Panc1 (cell line): ENCODE data around the gene ITGA8.

Experiments
- TCF7L2 ChIP-seq: IDR thresholded peaks from 2 replicates; pipeline ENCODE4 v1.6.1; 2011; ENCODE audit warnings: mild to moderate bottlenecking, low read depth, low read length, inconsistent platforms
- TF ChIP-seq, protein P1 (sequence below): fragments of 450-650 bp; IDR thresholded peaks from 2 replicates; pipeline ENCODE4 v1.5.1; 2017; ENCODE audit warnings: mild to moderate bottlenecking

DNA sequence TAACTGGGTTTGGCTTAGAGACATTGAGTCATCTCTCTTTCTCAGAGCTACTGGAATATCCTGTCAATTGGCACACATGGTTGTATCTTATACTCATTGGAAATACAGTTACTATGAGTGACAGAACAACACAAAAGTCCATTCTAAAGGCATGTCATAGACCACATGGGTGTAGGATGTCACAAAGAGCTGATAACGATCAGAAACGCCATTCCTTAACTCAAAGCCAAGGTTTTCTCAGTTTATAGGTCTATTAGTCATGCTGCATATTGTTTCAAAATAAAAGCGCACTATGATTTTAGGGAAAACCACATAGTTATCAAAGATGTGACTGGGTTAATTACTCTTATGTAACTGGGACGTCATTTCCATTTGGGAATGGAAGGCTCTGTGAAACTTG lies 201.5 kb downstream of the ITGA8 start:
- TF ChIP-seq, protein P1, sequence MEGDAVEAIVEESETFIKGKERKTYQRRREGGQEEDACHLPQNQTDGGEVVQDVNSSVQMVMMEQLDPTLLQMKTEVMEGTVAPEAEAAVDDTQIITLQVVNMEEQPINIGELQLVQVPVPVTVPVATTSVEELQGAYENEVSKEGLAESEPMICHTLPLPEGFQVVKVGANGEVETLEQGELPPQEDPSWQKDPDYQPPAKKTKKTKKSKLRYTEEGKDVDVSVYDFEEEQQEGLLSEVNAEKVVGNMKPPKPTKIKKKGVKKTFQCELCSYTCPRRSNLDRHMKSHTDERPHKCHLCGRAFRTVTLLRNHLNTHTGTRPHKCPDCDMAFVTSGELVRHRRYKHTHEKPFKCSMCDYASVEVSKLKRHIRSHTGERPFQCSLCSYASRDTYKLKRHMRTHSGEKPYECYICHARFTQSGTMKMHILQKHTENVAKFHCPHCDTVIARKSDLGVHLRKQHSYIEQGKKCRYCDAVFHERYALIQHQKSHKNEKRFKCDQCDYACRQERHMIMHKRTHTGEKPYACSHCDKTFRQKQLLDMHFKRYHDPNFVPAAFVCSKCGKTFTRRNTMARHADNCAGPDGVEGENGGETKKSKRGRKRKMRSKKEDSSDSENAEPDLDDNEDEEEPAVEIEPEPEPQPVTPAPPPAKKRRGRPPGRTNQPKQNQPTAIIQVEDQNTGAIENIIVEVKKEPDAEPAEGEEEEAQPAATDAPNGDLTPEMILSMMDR, result no peak
- TF ChIP-seq TCF7L2, result no peak
